Measurements from ENCODE around the gene GALR3.
A peak's percentile ranks its signal among the peaks of the same experiment; 100 is the strongest.

Gene GALR3

DNA sequence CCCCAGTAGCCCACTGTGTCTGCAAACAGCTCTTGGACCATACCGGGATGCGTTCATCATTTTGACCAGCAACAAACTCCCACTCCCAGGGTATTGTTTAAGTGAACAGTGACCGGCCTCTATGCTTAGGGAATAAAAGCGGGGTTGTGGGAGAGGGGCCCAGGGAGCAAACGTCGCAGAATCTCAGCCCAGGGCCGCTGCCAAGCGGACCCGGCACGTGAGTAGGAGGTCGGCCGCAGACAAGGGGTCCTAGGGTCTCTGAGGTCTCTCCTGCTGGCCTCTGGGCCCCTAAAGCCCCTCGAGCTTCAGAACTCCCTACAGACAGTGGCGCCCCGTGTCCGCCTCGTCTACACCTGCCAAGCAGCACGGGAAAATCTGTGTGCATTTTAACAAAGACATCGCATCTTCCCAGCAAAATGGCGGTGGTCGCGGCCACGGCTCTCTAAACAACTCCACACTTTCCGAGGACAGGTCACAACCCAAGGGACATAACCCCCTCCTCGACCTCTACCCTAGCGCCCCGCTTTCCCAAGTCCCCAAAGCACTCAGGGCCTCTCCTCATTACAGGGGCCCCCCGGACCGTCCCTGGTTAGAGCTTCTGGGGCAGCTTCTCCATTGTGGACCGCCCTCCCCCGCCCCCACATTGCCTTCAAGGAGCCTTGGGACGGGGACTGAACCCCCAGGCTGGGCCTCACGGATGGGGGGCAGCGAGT is 19.4 kb upstream of the GALR3 start:
- DNase-seq, result no peak

DNA sequence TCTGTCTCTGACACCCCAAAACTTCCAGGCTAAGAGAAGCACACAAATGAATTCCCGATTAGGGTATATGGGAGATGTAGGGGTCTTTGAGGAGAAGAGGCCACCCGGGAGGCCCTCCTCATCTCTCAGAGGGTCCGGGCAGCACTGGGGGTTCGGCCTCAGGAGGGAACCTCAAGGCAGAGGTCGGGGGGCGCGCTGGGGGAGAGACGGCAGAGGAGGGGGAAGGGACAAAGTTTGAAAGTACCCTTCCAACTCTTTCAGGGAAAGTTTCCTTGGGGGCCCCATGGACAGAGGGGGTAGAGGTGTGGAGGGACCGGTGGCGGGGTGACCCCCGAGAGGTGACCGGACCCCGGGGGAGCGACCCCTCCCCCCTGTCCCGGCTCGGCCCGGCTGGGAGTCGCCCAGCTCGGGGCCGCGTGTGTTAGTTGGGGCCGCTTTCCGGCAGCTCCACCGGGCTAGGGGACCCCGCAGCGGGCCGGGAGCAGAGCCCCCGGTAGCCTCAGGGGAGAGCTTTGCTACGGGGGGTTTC is 18.8 kb upstream of the GALR3 start:
- no peak for DNase-seq

DNA sequence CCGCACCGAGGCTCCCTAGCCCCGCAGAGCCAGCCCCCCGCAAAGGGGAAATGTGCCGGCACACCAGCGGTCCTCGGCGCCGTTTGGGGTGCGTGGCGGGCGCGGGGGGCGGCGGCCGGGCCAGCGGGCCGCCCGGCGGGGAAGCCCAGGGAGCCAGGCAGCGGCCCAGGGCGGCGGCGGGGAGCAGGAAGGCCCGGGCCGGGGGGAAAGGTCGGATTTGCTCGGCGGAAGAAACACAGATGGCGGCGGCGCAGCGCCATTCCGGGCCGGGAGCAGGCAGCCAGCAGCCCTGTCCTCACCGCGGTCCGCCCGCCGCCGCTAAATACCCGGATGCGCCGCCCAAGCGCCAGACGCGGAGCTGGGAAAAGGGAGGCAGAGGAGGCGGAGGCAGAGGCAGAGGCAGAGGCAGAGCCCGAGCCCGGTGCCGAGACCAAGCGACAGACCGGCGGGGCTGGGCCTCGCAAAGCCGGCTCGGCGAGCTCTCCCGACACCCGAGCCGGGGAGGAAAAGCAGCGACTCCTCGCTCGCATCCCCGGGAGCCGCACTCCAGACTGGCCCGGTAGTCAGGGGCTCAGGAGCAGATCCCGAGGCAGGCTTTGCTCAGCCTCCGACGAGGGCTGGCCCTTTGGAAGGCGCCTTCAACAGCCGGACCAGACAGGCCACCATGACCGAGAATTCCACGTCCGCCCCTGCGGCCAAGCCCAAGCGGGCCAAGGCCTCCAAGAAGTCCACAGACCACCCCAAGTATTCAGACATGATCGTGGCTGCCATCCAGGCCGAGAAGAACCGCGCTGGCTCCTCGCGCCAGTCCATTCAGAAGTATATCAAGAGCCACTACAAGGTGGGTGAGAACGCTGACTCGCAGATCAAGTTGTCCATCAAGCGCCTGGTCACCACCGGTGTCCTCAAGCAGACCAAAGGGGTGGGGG is 18.0 kb upstream of the GALR3 start:
- peak; percentile 14 for DNase-seq

DNA sequence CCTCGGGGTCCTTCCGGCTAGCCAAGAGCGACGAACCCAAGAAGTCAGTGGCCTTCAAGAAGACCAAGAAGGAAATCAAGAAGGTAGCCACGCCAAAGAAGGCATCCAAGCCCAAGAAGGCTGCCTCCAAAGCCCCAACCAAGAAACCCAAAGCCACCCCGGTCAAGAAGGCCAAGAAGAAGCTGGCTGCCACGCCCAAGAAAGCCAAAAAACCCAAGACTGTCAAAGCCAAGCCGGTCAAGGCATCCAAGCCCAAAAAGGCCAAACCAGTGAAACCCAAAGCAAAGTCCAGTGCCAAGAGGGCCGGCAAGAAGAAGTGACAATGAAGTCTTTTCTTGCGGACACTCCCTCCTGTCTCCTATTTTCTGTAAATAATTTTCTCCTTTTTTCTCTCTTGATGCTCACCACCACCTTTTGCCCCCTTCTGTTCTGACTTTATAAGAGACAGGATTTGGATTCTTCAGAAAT is 17.3 kb upstream of the GALR3 start:
- DNase-seq, result no peak

DNA sequence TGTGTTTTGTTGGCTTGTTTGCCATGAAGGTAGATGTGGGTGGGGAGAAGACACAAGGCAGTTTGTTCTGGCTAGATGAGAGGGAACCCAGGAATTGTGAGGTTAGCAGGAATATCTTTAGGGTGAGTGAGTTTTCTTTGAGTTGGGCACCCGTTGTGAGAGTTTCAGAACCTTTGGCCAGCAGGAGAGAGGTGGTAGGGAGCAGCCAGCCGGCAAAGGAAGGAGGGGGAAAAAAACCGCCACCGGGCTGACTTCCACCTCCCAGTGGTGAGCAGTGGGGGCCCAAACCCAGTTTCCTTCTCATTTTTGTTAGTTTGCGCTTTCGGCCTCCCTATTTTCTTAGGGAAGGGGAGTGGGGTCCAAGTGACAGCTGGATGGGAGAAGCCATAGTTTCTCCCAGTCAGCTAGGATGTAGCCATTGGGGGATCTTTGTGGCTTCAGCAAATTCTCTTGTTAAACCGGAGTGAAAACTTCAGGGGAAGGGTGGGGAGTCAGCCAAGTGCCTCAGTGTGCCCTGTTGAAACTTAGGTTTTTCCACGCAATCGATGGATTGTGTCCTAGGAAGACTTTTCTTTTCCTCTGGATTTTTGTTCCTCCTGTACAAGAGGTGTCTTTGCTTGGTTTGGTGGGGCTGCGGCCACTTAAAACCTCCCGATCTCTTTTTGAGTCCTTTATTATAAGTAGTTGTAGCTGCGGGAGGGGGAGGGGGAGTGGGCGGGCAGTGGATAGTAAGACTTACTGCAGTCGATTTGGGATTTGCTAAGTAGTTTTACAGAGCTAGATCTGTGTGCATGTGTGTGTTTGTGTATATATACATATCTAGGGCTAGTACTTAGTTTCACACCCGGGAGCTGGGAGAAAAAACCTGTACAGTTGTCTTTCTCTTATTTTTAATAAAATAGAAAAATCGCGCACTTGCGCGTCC is 16.5 kb upstream of the GALR3 start:
- DNase-seq, result no peak

DNA sequence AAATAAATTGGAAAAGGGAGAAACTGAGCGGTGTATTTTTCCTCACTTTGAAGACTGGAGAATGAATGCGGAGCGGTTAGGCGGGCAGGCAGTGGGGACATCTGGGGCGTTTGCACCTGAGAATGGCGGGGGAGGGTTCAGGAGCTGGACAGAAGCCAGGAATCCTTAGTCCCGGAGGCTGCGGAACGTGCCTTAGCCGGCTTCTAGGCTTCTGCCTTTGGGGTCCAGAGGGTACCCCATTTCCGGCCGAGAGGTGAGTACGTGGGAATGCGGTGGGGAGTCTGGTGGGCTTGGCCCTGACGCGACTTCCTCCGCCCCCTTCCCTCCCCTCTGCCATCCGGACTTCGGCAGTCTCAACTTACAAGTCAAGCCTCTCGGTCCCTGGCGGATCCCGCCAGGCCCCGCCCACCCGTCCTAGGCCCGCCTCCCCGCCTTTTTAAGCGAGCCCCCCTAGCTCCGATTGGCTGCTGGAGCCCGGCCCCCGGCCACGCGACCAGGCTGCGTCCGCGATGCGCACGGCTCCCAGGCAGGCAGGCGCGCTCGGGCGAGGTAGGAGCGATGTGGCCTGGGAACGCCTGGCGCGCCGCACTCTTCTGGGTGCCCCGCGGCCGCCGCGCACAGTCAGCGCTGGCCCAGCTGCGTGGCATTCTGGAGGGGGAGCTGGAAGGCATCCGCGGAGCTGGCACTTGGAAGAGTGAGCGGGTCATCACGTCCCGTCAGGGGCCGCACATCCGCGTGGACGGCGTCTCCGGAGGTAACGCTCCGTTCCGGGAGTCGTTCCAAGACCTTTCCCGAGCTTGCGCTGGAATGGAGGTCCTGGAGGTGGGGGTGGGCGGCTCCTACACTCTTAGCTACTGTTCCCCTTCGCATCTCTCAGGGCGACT is 15.5 kb upstream of the GALR3 start, which contains the start of gene GCAT:
Gene GCAT, plus strand, starts transcription at position 525 of the 884 bp plus-strand sequence. Its CDS starts 34 bp downstream, at position 559.
- DNase-seq, result peak; percentile 75

DNA sequence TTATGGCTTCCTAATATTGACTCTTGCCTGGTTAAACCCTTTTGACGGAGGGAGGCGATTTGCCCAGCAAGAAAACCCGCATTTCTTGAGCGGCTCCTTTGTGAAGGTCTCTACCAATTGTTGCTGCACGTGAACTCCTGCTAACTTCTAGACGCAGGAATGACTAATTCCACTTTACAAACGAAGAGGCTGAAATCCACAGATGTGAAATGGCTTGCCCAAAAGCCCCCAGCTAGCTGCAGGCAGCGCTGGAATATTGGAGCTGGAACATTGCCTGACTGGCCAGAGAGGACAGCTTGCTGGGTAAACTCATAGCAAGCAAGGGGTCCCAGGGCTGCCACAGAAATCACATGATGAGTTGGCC is 14.9 kb upstream of the GALR3 start:
- no peak for DNase-seq

DNA sequence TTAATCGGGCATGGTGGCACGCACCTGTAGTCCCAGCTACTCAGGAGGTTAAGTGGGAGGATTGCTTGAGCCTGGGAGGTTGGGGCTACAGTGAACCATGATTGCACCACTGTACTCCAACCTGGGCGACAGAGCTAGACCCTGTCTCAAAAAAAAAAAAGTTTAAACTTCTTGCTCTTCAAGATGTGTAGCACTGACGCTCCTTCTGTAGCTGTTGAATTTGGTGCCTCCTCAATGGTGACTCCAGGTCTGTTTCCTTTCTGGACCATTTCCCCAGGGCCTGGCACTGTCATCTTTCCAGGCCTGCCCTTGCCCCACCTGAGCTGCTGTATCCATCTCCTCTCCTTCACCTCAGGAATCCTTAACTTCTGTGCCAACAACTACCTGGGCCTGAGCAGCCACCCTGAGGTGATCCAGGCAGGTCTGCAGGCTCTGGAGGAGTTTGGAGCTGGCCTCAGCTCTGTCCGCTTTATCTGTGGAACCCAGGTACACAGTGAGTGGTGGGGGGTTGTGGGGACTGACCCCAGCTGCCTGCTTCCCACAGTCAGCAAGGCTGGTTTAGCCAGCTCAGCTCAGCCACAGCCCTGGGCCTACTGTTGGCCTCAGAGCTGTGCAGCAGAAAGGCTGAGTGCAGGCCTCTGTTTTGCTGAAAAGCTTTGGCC is 13.4 kb upstream of the GALR3 start:
- DNase-seq, result no peak

DNA sequence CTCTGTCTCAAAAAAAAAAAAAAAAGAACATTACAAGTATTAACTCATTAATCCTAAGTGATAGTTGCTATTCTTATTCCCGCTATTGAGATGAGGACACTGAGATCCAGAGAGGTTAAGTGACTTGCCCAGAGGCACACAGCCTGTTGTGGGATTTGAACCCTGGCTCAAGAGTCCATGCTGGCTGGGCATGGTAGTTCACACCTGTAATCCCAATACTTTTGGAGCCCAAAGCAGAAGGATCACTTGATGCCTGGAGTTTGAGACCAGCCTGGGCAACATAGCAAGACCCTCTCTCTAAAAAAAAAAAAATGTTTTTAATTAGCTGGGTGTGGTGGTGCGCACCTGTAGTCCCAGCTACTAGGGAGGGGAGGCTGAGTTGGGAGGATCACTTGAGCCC is 11.3 kb upstream of the GALR3 start:
- no peak for DNase-seq

DNA sequence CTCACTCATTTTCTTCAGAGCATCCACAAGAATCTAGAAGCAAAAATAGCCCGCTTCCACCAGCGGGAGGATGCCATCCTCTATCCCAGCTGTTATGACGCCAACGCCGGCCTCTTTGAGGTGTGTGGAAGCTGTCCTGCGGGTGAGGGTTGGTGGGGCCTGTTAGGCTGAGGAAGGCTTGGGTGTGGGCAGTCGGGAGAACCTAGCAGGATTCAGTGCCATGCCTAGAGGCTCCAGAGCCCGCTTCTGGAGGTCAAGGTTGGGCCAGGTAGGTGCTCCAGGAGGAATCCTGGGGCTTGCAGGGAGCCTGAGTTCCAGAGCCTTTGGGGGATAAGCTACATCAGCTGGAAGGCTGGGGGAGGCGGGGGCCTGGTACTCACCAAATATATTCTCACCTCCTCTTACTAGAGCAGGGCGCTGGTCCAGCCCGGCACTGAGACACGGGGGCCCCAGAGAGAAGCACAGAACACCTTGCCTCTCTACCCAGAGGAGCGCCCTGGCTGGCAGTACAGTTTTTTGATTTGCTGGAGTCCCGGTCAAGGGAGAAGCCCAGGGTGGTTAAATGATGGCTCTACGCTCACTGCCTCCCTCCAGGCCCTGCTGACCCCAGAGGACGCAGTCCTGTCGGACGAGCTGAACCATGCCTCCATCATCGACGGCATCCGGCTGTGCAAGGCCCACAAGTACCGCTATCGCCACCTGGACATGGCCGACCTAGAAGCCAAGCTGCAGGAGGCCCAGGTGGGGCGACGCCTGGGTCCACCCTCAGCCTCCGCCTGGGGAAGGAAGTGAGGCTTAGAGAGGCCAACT is 10.1 kb upstream of the GALR3 start:
- no peak for DNase-seq

DNA sequence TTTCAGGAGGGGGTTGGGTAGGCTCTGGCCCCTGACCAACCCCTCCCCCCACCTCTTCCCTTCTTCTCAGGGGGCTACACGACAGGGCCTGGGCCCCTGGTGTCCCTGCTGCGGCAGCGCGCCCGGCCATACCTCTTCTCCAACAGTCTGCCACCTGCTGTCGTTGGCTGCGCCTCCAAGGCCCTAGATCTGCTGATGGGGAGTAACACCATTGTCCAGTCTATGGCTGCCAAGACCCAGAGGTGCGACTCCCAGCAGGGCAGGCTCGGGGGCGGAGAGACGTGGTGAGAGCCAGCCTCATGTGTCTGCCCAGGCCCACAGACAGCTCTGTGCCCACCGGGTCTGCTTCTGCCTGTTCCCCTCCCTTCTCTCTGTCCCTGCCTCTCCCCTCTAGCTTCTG is 7.6 kb upstream of the GALR3 start:
- DNase-seq, result no peak

DNA sequence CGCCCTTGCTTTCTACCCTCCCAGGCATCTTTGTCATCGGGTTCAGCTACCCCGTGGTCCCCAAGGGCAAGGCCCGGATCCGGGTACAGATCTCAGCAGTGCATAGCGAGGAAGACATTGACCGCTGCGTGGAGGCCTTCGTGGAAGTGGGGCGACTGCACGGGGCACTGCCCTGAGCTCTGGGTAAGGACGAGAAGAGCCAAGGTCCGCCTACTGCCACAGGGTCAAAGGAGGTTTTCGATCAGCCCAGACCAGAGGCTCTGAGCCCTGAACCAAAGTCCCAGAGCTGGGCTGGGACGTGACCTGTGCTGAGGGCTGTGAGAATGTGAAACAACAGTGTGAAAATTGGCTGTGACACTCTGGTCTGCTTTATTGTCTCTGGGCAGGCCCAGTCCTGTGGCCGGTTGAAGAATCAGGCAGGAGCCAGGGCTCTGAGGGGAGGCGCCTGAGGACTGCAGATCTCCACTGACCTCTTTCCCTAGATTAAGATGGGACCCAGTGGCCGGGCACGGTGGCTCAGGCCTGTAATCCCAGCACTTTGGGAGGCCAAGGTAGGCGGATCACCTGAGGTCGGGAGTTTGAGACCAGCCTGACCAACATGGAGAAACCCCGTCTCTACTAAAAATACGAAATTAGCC is 6.5 kb upstream of the GALR3 start:
- DNase-seq, result no peak

DNA sequence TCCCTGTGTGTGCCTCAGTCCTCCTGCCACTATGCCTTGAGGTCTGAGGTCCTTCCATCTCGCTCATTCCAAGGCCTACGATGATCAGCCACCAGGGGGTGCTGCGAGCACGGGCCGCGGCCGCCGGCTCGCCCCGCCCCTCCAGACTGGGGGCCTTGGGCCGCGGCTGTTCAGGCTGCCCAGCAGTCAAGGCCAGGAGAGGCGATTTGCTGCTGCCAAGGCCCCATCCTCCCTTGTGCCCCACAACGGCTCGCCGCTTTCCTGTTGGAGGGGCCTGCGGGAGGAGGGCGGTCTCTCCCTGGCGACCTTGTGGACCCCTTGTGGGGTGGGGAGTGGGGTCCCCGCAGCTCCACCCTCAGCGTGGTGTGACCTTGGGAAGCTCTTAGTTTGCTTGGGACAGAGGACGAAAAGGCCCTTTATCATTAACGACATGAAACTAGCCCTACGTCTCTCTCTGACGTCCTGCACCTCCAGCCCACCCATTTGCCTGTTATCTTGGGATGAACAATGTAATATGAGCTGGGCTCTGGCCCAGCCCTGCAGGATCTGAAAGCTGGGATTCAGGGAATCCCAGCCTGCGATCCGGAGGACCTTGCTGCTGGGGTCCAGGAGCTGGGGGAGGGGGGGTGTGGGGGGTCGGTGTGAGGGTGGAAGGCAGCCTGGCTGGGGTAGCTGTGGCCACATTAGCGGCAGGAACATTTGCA is 5.3 kb upstream of the GALR3 start:
- peak; percentile 32 for DNase-seq

DNA sequence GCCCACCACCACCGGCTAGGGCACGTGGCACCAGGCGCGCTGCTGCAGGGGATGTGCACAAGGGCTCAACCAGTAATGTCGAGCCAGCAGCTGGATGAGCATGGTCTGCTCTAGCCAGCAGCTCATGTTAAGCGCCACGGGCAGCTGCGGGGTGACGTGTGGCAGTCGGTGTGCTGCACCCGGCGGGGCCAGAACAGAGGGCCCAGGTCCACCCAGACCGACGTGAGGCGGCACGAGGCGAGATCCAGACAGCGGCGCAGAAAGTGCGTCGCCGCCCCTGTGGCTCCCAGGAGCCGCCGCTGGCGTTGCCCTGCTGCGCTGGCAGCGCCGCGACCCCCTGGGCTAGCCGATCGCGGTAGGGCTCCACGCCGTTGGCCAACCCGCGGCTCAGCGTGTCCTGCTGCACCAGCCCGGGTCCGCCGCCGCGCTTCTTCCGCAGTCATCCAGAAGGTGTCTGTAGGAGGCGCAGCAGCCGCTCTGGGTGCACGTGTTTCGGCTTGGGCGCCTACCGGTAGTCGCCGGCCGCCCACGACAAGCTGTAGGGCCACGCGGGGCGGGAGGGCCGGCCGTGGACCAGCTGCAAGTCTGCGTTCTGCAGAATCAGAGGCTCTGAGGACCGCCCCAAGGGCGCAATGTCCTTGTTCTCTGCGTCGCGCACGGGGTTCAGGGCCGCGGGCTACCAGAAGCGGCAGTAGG is 4.6 kb upstream of the GALR3 start:
- DNase-seq, result no peak

DNA sequence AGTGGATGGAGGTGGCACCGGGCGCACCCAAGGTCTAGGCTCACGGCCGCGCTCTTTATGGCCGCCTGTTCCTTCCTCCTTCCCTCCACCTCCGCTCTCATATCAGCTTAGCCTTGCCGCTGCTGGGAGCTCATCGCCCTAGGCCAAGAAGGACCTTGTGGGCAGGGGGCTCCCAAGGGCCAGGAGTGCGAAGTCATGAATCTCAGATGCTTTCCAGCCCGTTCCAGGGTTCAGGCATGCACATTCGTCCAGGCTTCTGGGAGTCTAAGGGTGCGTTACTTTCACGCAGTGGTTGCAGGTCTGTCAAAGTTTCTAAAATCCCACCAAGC is 4.1 kb upstream of the GALR3 start:
- DNase-seq, result no peak

DNA sequence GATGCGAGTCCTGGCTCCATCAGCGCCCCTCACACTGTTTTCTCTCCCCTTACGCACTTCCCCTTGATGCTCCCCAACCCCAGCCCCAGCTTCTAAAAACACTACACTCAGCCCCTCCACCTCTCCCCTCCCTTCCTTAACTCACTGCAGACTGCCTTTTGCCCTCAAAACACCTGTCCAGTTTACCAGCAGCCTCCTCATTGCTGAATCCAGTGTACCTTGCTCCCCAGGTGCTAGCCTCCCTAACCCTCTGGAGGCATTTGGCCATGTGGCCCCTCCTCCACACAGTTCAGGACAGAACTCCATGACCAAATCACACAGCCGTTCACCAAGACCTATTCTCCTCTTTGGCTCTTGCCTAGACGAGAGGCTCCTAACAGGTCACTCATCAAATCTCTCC is 2.8 kb upstream of the GALR3 start:
- no peak for DNase-seq

DNA sequence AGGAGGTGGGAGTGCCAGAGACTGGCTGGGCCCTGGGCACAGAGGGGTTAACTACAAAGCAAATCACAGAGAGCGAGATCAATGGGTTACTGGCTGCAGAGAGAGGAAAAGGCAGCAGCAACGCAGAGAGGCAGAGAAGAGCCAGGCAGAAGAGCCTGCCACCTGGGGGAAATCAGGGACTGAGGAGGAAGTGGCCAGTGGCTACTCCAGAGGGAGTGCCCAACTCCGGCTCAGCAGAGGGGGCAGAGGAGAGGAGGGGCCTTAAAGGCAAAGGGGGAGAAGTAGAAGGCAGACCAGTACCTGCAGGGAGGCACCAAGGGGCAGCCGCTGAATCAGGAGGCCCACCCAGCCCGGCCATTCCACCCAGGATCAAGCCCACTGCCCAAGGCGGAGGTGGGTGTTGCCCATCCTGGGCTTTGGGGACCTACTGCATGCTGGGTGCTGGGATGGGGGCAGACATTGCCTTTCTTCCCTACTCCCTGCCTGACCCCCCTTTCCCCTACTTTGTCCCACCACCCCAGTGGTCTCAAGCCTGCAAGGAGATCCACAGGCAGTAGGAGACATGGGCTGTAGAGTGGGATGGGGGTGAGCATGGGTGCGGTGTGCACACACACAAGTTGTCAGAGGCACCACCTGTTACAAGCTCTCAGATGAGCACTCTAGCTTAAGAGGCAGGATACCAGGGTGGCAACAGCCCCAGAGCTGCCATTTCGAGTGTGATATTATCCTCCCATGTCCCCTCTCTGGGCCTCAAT is 926 bp upstream of the GALR3 start:
- no peak for DNase-seq

Measured in NCI-H2029 treated with DMSO at 0.1 percent for 48 hours (cell line).